Measurements from ENCODE around the gene SMIM35. TPM values are rescaled to one million over a fixed set of nuclear protein-coding genes. Genes with fewer than 3 reads are reported as not detected.

Gene SMIM35
- total RNA-seq, 3 donors from 2014 or later (not counting 1 experiment from before 2014, with no cell fraction given), result 0.30 to 0.68 (median 0.33) TPM

- peaks cover 9 to 20% of the 10 kb centered on the region in 2 donors for H3K27me3 Mint-ChIP-seq (ENCODE audit: low read depth in 2 of 2)
- no peak overlapping the region for H3K27ac Mint-ChIP-seq
- no peak for TF ChIP-seq CTCF (IDR thresholded peaks at IDR 0.05)
- no peaks in the 10 kb centered on the region for H3K36me3 Mint-ChIP-seq
- no peaks in the 10 kb centered on the region for H3K27me3 ChIP-seq (ENCODE audit: control insufficient read depth, insufficient read depth, low read length)
- no peak overlapping the region for H3K4me3 Mint-ChIP-seq
- H3K9me3 Mint-ChIP-seq, result no peaks in the 10 kb centered on the region
- intact Hi-C loops (cut with micrococcal nuclease), result no loop called here
- ATAC-seq (no peak), DNase-seq (no peak)
- H3K4me1 ChIP-seq (ENCODE audit: control insufficient read depth, insufficient read depth, low read length), result no peaks in the 10 kb centered on the region
- H3K4me3 ChIP-seq (ENCODE audit: low read length), result no peak overlapping the region
- no peaks in the 10 kb centered on the region for H3K4me1 Mint-ChIP-seq
- no peaks in the 10 kb centered on the region for H3K9me3 ChIP-seq (ENCODE audit: control insufficient read depth, insufficient read depth, low read length)
- H3K36me3 ChIP-seq (ENCODE audit: control insufficient read depth, insufficient read depth, low read length), result no peaks in the 10 kb centered on the region
- 81% methylated on average over 5 of the region's 7 CpGs for WGBS (ENCODE audit: insufficient coverage)
- no peak overlapping the region for H3K27ac ChIP-seq (ENCODE audit: low read length)
These were observed 48.5 kb upstream of the SMIM35 start for GRCh38 chr11:118135051-118135795.

GRCh38 chr11:118133816-118134215, 47.1 kb upstream of the SMIM35 start:
- no peak for TF ChIP-seq CTCF (IDR thresholded peaks at IDR 0.05)
- H3K27me3 ChIP-seq (ENCODE audit: control insufficient read depth, insufficient read depth, low read length), result no peaks in the 10 kb centered on the region
- Mint-ChIP-seq H3K36me3 (no peaks in the 10 kb centered on the region), H3K27me3 (ENCODE audit: low read depth in 2 of 2) (peaks cover 8 to 9% of the 10 kb centered on the region in 2 donors), H3K27ac (no peak overlapping the region), H3K4me3 (no peak overlapping the region), H3K4me1 (no peaks in the 10 kb centered on the region), H3K9me3 (no peaks in the 10 kb centered on the region)
- WGBS (ENCODE audit: insufficient coverage), result 91% methylated on average over 10 of the region's 10 CpGs
- H3K9me3 ChIP-seq (ENCODE audit: control insufficient read depth, insufficient read depth, low read length), result no peaks in the 10 kb centered on the region
- ATAC-seq, result no peak
- intact Hi-C loops (cut with micrococcal nuclease), result no loop called here
- H3K27ac ChIP-seq (ENCODE audit: low read length), result no peak overlapping the region
- no peak overlapping the region for H3K4me3 ChIP-seq (ENCODE audit: low read length)
- no peak for DNase-seq
- H3K4me1 ChIP-seq (ENCODE audit: control insufficient read depth, insufficient read depth, low read length), result no peaks in the 10 kb centered on the region
- H3K36me3 ChIP-seq (ENCODE audit: control insufficient read depth, insufficient read depth, low read length), result no peaks in the 10 kb centered on the region

- DNase-seq (no peak), ATAC-seq (no peak)
- H3K9me3 ChIP-seq (ENCODE audit: control insufficient read depth, insufficient read depth, low read length), result no peaks in the 10 kb centered on the region
- intact Hi-C loops (cut with micrococcal nuclease), result no loop called here
- no peak overlapping the region for H3K4me3 ChIP-seq (ENCODE audit: low read length)
- H3K27me3 ChIP-seq (ENCODE audit: control insufficient read depth, insufficient read depth, low read length), result no peaks in the 10 kb centered on the region
- peaks cover 6 to 8% of the 10 kb centered on the region in 2 donors for H3K27me3 Mint-ChIP-seq (ENCODE audit: low read depth in 2 of 2)
- no peak overlapping the region for H3K27ac ChIP-seq (ENCODE audit: low read length)
- no peak overlapping the region for H3K4me3 Mint-ChIP-seq
- no peak overlapping the region for H3K27ac Mint-ChIP-seq
- TF ChIP-seq CTCF (IDR thresholded peaks at IDR 0.05), result no peak
- no peaks in the 10 kb centered on the region for H3K4me1 Mint-ChIP-seq
- H3K4me1 ChIP-seq (ENCODE audit: control insufficient read depth, insufficient read depth, low read length), result peaks cover 3% of the 10 kb centered on the region
- H3K9me3 Mint-ChIP-seq, result no peaks in the 10 kb centered on the region
- H3K36me3 ChIP-seq (ENCODE audit: control insufficient read depth, insufficient read depth, low read length), result no peaks in the 10 kb centered on the region
- 82% methylated on average over 14 of the region's 15 CpGs for WGBS (ENCODE audit: insufficient coverage)
- no peaks in the 10 kb centered on the region for H3K36me3 Mint-ChIP-seq
These were observed 45.8 kb upstream of the SMIM35 start for GRCh38 chr11:118132385-118133151.

Measured in natural killer cell (primary cell).